IMR-90 (cell line): ENCODE data around the gene OR5B2. TPM values are rescaled to one million over a fixed set of nuclear protein-coding genes. Genes with fewer than 3 reads are reported as not detected.
A peak's percentile ranks its signal among the peaks of the same experiment; 100 is the strongest.

ENCODE experiments used
- ATAC-seq: fragments of 200-7000 bp; cut with Tn5 transposase; 2 replicates; pipeline ENCODE4 v1.9.1; 2020; ENCODE audit warnings: low read depth, mild to moderate bottlenecking, moderate library complexity
- BruUV-seq: library from RNA; stranded (reverse); fragments of 400-500 nt; replicated peaks from 2 replicates; lab custom pipeline; 2021; lab: Mats Ljungman, UMichigan
- CTCF ChIA-PET: fragments of 300-600 bp; formaldehyde crosslinking; extraction: SDS; loops from one replicate; lab custom pipeline; 2021; ENCODE audit warnings: antibody characterized with exemption; lab: Yijun Ruan, JAX
- POLR2A ChIA-PET: fragments of 300-600 bp; sonication (Branson Sonifier 250); formaldehyde crosslinking; loops from one replicate; lab custom pipeline; 2022; ENCODE audit warnings: antibody characterized with exemption; ENCODE audit not compliant: unreplicated experiment; lab: Charles Lee
- DNase-seq: peaks from one replicate; pipeline ENCODE4 v3.0.0; 2013
- H2AFZ ChIP-seq: replicated peaks from 2 replicates; pipeline ENCODE3; 2013; ENCODE audit warnings: low read length, mild to moderate bottlenecking; ENCODE audit not compliant: poor library complexity
- H2AK5ac ChIP-seq: 2 replicates; pipeline ENCODE4 v1.6.1; 2013; ENCODE audit warnings: low read depth, low read length, inconsistent platforms
- H2AK9ac ChIP-seq: replicated peaks from 2 replicates; pipeline ENCODE3; 2013; ENCODE audit warnings: mild to moderate bottlenecking, low read depth, low read length, moderate library complexity; ENCODE audit not compliant: poor library complexity
- H2BK120ac ChIP-seq: 2 replicates; pipeline ENCODE4 v1.6.1; 2013; ENCODE audit warnings: low read depth, low read length, inconsistent platforms
- H2BK15ac ChIP-seq: 3 replicates; pipeline ENCODE4 v1.6.1; 2013; ENCODE audit warnings: low read depth, low read length, inconsistent platforms
- H2BK20ac ChIP-seq: 2 replicates; pipeline ENCODE4 v1.6.1; 2013; ENCODE audit warnings: low read depth, mild to moderate bottlenecking, inconsistent platforms, low read length, moderate library complexity
- H2BK5ac ChIP-seq: 2 replicates; pipeline ENCODE4 v1.6.1; 2013; ENCODE audit warnings: mild to moderate bottlenecking, low read depth, low read length, inconsistent platforms; ENCODE audit not compliant: poor library complexity, severe bottlenecking
- H3K14ac ChIP-seq: replicated peaks from 2 replicates; pipeline ENCODE4 v1.6.1; 2013; ENCODE audit warnings: low read depth, low read length, inconsistent platforms
- H3K18ac ChIP-seq: 2 replicates; pipeline ENCODE4 v1.6.1; 2013; ENCODE audit warnings: low read depth, low read length, control low read depth
- H3K23ac ChIP-seq: 2 replicates; pipeline ENCODE4 v1.6.1; 2013; ENCODE audit warnings: low read depth, low read length, inconsistent platforms
- H3K27ac ChIP-seq: 2 replicates; pipeline ENCODE4 v1.5.1; 2013; ENCODE audit warnings: mild to moderate bottlenecking, control low read depth, low read length; ENCODE audit not compliant: insufficient read depth
- H3K27me3 ChIP-seq: 2 replicates; pipeline ENCODE4 v1.6.1; 2013; ENCODE audit warnings: low read length; ENCODE audit not compliant: control insufficient read depth, insufficient read depth
- H3K36me3 ChIP-seq: 2 replicates; pipeline ENCODE4 v1.6.1; 2013; ENCODE audit warnings: low read length, mixed read lengths; ENCODE audit not compliant: control insufficient read depth, insufficient read depth
- H3K4ac ChIP-seq: 2 replicates; pipeline ENCODE4 v1.6.1; 2013; ENCODE audit warnings: low read depth, low read length, inconsistent platforms
- H3K4me1 ChIP-seq: 2 replicates; pipeline ENCODE4 v1.6.1; 2013; ENCODE audit warnings: low read length, mixed read lengths; ENCODE audit not compliant: control insufficient read depth, insufficient read depth
- H3K4me2 ChIP-seq: 2 replicates; pipeline ENCODE4 v1.6.1; 2013; ENCODE audit warnings: low read depth, mild to moderate bottlenecking, control low read depth, low read length, moderate library complexity
- H3K4me3 ChIP-seq: 2 replicates; pipeline ENCODE4 v1.5.1; 2013; ENCODE audit warnings: low read depth, mild to moderate bottlenecking, control low read depth, low read length, moderate library complexity; ENCODE audit not compliant: insufficient read depth
- H3K56ac ChIP-seq: 2 replicates; pipeline ENCODE4 v1.6.1; 2013; ENCODE audit warnings: low read length, inconsistent platforms; ENCODE audit not compliant: insufficient read depth; ENCODE audit errors: extremely low read depth
- H3K79me1 ChIP-seq, 2 experiments: 2 replicates each; pipeline ENCODE4 v1.6.1; 2013; ENCODE audit warnings: low read length in 2 of 2, inconsistent platforms in 1 of 2, low read depth in 1 of 2
- H3K9ac ChIP-seq: 2 replicates; pipeline ENCODE4 v1.6.1; 2013; ENCODE audit warnings: low read depth, low read length, control low read depth
- H3K9me1 ChIP-seq: 2 replicates; pipeline ENCODE4 v1.6.1; 2013; ENCODE audit warnings: low read length, inconsistent platforms; ENCODE audit not compliant: insufficient read depth
- H3K9me3 ChIP-seq: 2 replicates; pipeline ENCODE4 v1.6.1; 2013; ENCODE audit warnings: low read length; ENCODE audit not compliant: control insufficient read depth, insufficient read depth
- H4K20me1 ChIP-seq: 2 replicates; pipeline ENCODE4 v1.6.1; 2013; ENCODE audit warnings: low read length, inconsistent platforms; ENCODE audit not compliant: insufficient read depth
- H4K5ac ChIP-seq: 2 replicates; pipeline ENCODE4 v1.6.1; 2013; ENCODE audit warnings: mild to moderate bottlenecking, low read depth, low read length, control low read depth
- H4K8ac ChIP-seq, 2 experiments: 2 replicates each; pipeline ENCODE4 v1.6.1; 2013; ENCODE audit warnings: low read depth in 2 of 2, low read length in 2 of 2, control low read depth in 1 of 2, inconsistent platforms in 1 of 2
- H4K91ac ChIP-seq: 2 replicates; pipeline ENCODE4 v1.6.1; 2013; ENCODE audit warnings: low read depth, low read length, inconsistent platforms; ENCODE audit not compliant: insufficient read depth
- BHLHE40 ChIP-seq: fragments of 150-350 bp; IDR thresholded peaks from 2 replicates; pipeline ENCODE4 v1.6.1; 2016; ENCODE audit warnings: mild to moderate bottlenecking, low read depth, low read length
- CEBPB ChIP-seq: IDR thresholded peaks from 2 replicates; pipeline ENCODE4 v1.6.1; 2012; ENCODE audit warnings: low read depth, low read length, improper control_type of control experiment
- CHD1 ChIP-seq: IDR thresholded peaks from 2 replicates; pipeline ENCODE4 v1.6.1; 2012; ENCODE audit warnings: low read depth, low read length, improper control_type of control experiment
- FOS ChIP-seq: fragments of 150-350 bp; IDR thresholded peaks from 2 replicates; pipeline ENCODE4 v1.6.1; 2016; ENCODE audit warnings: low read depth, low read length
- MAFK ChIP-seq: IDR thresholded peaks from 2 replicates; pipeline ENCODE4 v1.6.1; 2012; ENCODE audit warnings: low read depth, low read length, improper control_type of control experiment
- MAZ ChIP-seq: IDR thresholded peaks from 2 replicates; pipeline ENCODE4 v1.6.1; 2012; ENCODE audit warnings: low read depth, mild to moderate bottlenecking, low read length, improper control_type of control experiment, moderate library complexity, borderline replicate concordance
- MXI1 ChIP-seq: IDR thresholded peaks from 2 replicates; pipeline ENCODE4 v1.6.1; 2012; ENCODE audit warnings: low read depth, mild to moderate bottlenecking, low read length, moderate library complexity, borderline replicate concordance
- NFE2L2 ChIP-seq: fragments of 150-350 bp; IDR thresholded peaks from 2 replicates; pipeline ENCODE4 v1.6.1; 2016; ENCODE audit warnings: low read depth, mild to moderate bottlenecking, low read length
- POLR2A ChIP-seq: IDR thresholded peaks from 2 replicates; pipeline ENCODE4 v1.6.1; 2012; ENCODE audit warnings: mild to moderate bottlenecking, low read depth, low read length
- RAD21 ChIP-seq: IDR thresholded peaks from 2 replicates; pipeline ENCODE4 v1.6.1; 2012; ENCODE audit warnings: low read length, improper control_type of control experiment
- RCOR1 ChIP-seq: IDR thresholded peaks from 2 replicates; pipeline ENCODE4 v1.6.1; 2012; ENCODE audit warnings: mild to moderate bottlenecking, low read length, improper control_type of control experiment; ENCODE audit not compliant: insufficient replicate concordance
- RFX5 ChIP-seq: IDR thresholded peaks from 2 replicates; pipeline ENCODE4 v1.8.0; 2012; ENCODE audit warnings: low read depth, mild to moderate bottlenecking, low read length, moderate library complexity
- SMC3 ChIP-seq: fragments of 150-350 bp; IDR thresholded peaks from 2 replicates; pipeline ENCODE4 v1.6.1; 2016; ENCODE audit warnings: low read depth, mild to moderate bottlenecking, antibody characterized with exemption, low read length, moderate library complexity
- USF2 ChIP-seq: fragments of 150-350 bp; IDR thresholded peaks from 2 replicates; pipeline ENCODE4 v1.6.1; 2017; ENCODE audit warnings: mild to moderate bottlenecking, antibody characterized with exemption, low read length, low read depth
- WGBS, 2 experiments: methylation state at CpG; one replicate each; pipeline versions ENCODE4 v1.1.5 to v1.1.7; 2013; ENCODE audit warnings: missing lambda C conversion rate in 2 of 2; ENCODE audit not compliant: insufficient read length in 1 of 2; ENCODE audit errors: extremely low coverage in 2 of 2; 5-methylcytosine and 5-hydroxymethylcytosine counted together
- dilution Hi-C: fragments of 300-500 bp; cut with HindIII; formaldehyde crosslinking; loops from one replicate; pipeline ENCODE4 v1.14.3; 2018; ENCODE audit warnings: low sequenced_read_pairs; ENCODE audit not compliant: unreplicated experiment
- in situ Hi-C: fragments of 300-500 bp; cut with MboI; formaldehyde crosslinking; loops from 3 replicates; pipeline ENCODE4 v1.14.3; 2019; ENCODE audit warnings: low sequenced_read_pairs, inconsistent platforms, mixed read lengths
- intact Hi-C: fragments of 100-400 bp; cut with micrococcal nuclease; formaldehyde crosslinking; loops from 2 replicates; pipeline ENCODE4 v1.10.0; 2022
- polyA plus RNA-seq, 3 experiments: library from polyadenylated mRNA; depleted of rRNA; stranded (reverse); fragments of >200 nt; gene quantifications; 2 replicates each; pipeline ENCODE4 v1.2.3, GENCODE V29; 2012; ENCODE audit warnings: low replicate concordance in 1 of 3
- total RNA-seq: library from RNA; depleted of rRNA; stranded (reverse); fragments of >200 nt; gene quantifications from 2 replicates; pipeline ENCODE4 v1.2.3, GENCODE V29; 2012
- TF ChIP-seq, protein P1 (sequence below): fragments of 150-350 bp; IDR thresholded peaks from 2 replicates; pipeline ENCODE4 v1.6.1; 2016; ENCODE audit warnings: low read depth, mild to moderate bottlenecking, low read length, moderate library complexity, borderline replicate concordance
- TF ChIP-seq, protein P2 (sequence below): conservative IDR thresholded peaks from 2 replicates; pipeline ENCODE4 v1.5.1; 2012; ENCODE audit warnings: mild to moderate bottlenecking, low read depth, low read length, improper control_type of control experiment

The OR5B2 gene
- total and polyA plus RNA-seq, 2 of the 4 experiments (the other 2 are of a cell fraction) = not detected

- DNase-seq = no peak
- H2AK9ac ChIP-seq = no peak overlapping the region
- WGBS, 2 experiments = 60% methylated on average over 1 of the region's 2 CpGs; no CpG with 5 or more reads in 1 of the 2 experiments
- no peak overlapping the region for H3K4ac ChIP-seq
- no peak overlapping the region for H4K8ac ChIP-seq
- in situ Hi-C loops (no loop called here), dilution Hi-C loops (no loop called here), intact Hi-C loops (no loop called here)
- H3K4me2 ChIP-seq = no peak overlapping the region
- no peaks in the 10 kb centered on the region for H3K79me1 ChIP-seq
- H4K20me1 ChIP-seq = no peaks in the 10 kb centered on the region
- H3K9me3 ChIP-seq = peaks cover 10% of the 10 kb centered on the region
- TF ChIP-seq, protein P1, sequence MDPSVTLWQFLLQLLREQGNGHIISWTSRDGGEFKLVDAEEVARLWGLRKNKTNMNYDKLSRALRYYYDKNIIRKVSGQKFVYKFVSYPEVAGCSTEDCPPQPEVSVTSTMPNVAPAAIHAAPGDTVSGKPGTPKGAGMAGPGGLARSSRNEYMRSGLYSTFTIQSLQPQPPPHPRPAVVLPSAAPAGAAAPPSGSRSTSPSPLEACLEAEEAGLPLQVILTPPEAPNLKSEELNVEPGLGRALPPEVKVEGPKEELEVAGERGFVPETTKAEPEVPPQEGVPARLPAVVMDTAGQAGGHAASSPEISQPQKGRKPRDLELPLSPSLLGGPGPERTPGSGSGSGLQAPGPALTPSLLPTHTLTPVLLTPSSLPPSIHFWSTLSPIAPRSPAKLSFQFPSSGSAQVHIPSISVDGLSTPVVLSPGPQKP = no peak
- TF ChIP-seq, protein P2, sequence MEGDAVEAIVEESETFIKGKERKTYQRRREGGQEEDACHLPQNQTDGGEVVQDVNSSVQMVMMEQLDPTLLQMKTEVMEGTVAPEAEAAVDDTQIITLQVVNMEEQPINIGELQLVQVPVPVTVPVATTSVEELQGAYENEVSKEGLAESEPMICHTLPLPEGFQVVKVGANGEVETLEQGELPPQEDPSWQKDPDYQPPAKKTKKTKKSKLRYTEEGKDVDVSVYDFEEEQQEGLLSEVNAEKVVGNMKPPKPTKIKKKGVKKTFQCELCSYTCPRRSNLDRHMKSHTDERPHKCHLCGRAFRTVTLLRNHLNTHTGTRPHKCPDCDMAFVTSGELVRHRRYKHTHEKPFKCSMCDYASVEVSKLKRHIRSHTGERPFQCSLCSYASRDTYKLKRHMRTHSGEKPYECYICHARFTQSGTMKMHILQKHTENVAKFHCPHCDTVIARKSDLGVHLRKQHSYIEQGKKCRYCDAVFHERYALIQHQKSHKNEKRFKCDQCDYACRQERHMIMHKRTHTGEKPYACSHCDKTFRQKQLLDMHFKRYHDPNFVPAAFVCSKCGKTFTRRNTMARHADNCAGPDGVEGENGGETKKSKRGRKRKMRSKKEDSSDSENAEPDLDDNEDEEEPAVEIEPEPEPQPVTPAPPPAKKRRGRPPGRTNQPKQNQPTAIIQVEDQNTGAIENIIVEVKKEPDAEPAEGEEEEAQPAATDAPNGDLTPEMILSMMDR = no peak
- no peak for TF ChIP-seq POLR2A
- TF ChIP-seq RFX5 = no peak
- no peak for TF ChIP-seq RAD21
- no peak for TF ChIP-seq NFE2L2
- TF ChIP-seq SMC3 = no peak
- TF ChIP-seq MXI1 = no peak
- no peak for TF ChIP-seq MAFK
- TF ChIP-seq USF2 = no peak
- TF ChIP-seq RCOR1 = no peak
- no peak for TF ChIP-seq CEBPB
- no peak for TF ChIP-seq CHD1
- TF ChIP-seq FOS = no peak
- no peak for TF ChIP-seq MAZ
- TF ChIP-seq BHLHE40 = no peak
- no peak overlapping the region for H4K5ac ChIP-seq
- H3K4me3 ChIP-seq = no peak overlapping the region
- H3K56ac ChIP-seq = no peak overlapping the region
- H3K14ac ChIP-seq = no peak overlapping the region
- ChIA-PET CTCF (no interaction called here), POLR2A (no interaction called here)
- H3K18ac ChIP-seq = no peak overlapping the region
- H3K23ac ChIP-seq = no peak overlapping the region
- BruUV-seq = no TSS peak
- no peaks in the 10 kb centered on the region for H3K9me1 ChIP-seq
- H2BK20ac ChIP-seq = no peak overlapping the region
- H2AK5ac ChIP-seq = no peak overlapping the region
- H3K36me3 ChIP-seq = no peaks in the 10 kb centered on the region
- H2BK5ac ChIP-seq = no peak overlapping the region
- no peak for ATAC-seq
- peak overlapping the region; percentile 4 for H2AFZ ChIP-seq
- no peak overlapping the region for H3K9ac ChIP-seq
- H2BK120ac ChIP-seq = no peak overlapping the region
- H3K4me1 ChIP-seq = no peaks in the 10 kb centered on the region
- H4K91ac ChIP-seq = no peak overlapping the region
- H3K27ac ChIP-seq = no peak overlapping the region
- no peak overlapping the region for H2BK15ac ChIP-seq
- H3K27me3 ChIP-seq = no peaks in the 10 kb centered on the region
Measured at GRCh38 chr11:58444300-58444699, 16.4 kb upstream of the OR5B2 start.
